Endothelial cell (in vitro differentiated cells): ENCODE results near the gene NUCB1. TPM values are rescaled to one million over a fixed set of nuclear protein-coding genes. Genes with fewer than 3 reads are reported as not detected.
"Not testable (repeated sequence)": the region's sequence is repeated elsewhere in the genome, so short reads cannot be mapped to it uniquely, and the experiment has no call there.

ENCODE experiments used
- DNase-seq: peaks from one replicate; pipeline ENCODE4 v3.0.0; 2021; ENCODE audit warnings: low spot score
- H3K27ac Mint-ChIP-seq: one replicate; pipeline ENCODE4 v1.8.0; 2021; ENCODE audit warnings: mixed read lengths, inconsistent platforms; ENCODE audit not compliant: unreplicated experiment
- H3K27me3 Mint-ChIP-seq: one replicate; pipeline ENCODE4 v1.8.0; 2021; ENCODE audit warnings: mild to moderate bottlenecking, moderate library complexity, mixed read lengths, inconsistent platforms; ENCODE audit not compliant: unreplicated experiment
- H3K36me3 Mint-ChIP-seq: one replicate; pipeline ENCODE4 v1.8.0; 2021; ENCODE audit warnings: mild to moderate bottlenecking, low read depth, mixed read lengths, inconsistent platforms; ENCODE audit not compliant: unreplicated experiment
- H3K4me1 Mint-ChIP-seq: one replicate; pipeline ENCODE4 v1.8.0; 2021; ENCODE audit warnings: mild to moderate bottlenecking, mixed read lengths, inconsistent platforms; ENCODE audit not compliant: unreplicated experiment
- H3K4me3 Mint-ChIP-seq: one replicate; pipeline ENCODE4 v1.8.0; 2021; ENCODE audit warnings: mild to moderate bottlenecking, mixed read lengths, inconsistent platforms; ENCODE audit not compliant: unreplicated experiment
- H3K9me3 Mint-ChIP-seq: one replicate; pipeline ENCODE4 v1.8.0; 2021; ENCODE audit warnings: mixed read lengths, inconsistent platforms; ENCODE audit not compliant: unreplicated experiment
- CTCF ChIP-seq: fragments of 200-600 bp; sonication (generic); IDR thresholded peaks from one replicate; pipeline ENCODE4 v1.5.0; 2021; ENCODE audit warnings: antibody characterized with exemption; ENCODE audit not compliant: unreplicated experiment
- total RNA-seq: library from RNA; stranded (reverse); fragmentation: NEBNext Ultra II Directional; extraction: Animal tissue kit (Norgen Biotek cat#: 25700); gene quantifications from one replicate; pipeline ENCODE4 v1.2.1, GENCODE V29; 2021; ENCODE audit not compliant: unreplicated experiment

The NUCB1 gene
- total RNA-seq, 1 donor from 2014 or later = 244 TPM

- H3K27ac Mint-ChIP-seq = peak within 1 kb of the TSS; percentile 100
- H3K4me3 Mint-ChIP-seq = peak within 1 kb of the TSS; percentile 100
- peaks cover 40% of the 10 kb centered on the region for H3K27me3 Mint-ChIP-seq
- DNase-seq = peak; percentile 99
- no peak for TF ChIP-seq CTCF
- H3K4me1 Mint-ChIP-seq = peaks cover 46% of the 10 kb centered on the region
- H3K36me3 Mint-ChIP-seq = peaks cover 49% of the 10 kb centered on the region
- no peaks in the 10 kb centered on the region for H3K9me3 Mint-ChIP-seq
These were observed 27.8 kb upstream of the NUCB1 start, which contains the start of gene PPP1R15A for GRCh38 chr19:48872182-48872883. Gene PPP1R15A (plus strand): TSS chr19:48872421. CDS start chr19:48873234, 813 bp downstream.

GRCh38 chr19:48872884-48873475 is 27.1 kb upstream of the NUCB1 start:
- peak overlapping the region; percentile 100 for H3K27ac Mint-ChIP-seq
- DNase-seq = peak; percentile 59
- peaks cover 51% of the 10 kb centered on the region for H3K36me3 Mint-ChIP-seq
- H3K27me3 Mint-ChIP-seq = peaks cover 43% of the 10 kb centered on the region
- no peak for TF ChIP-seq CTCF
- H3K4me3 Mint-ChIP-seq = peak overlapping the region; percentile 100
- H3K9me3 Mint-ChIP-seq = no peaks in the 10 kb centered on the region
- peaks cover 47% of the 10 kb centered on the region for H3K4me1 Mint-ChIP-seq

GRCh38 chr19:48873476-48874302 is 26.4 kb upstream of the NUCB1 start:
- Mint-ChIP-seq H3K36me3 (peaks cover 49% of the 10 kb centered on the region), H3K4me1 (peaks cover 42% of the 10 kb centered on the region), H3K27me3 (peaks cover 48% of the 10 kb centered on the region), H3K27ac (peak overlapping the region; percentile 100), H3K4me3 (peak overlapping the region; percentile 100), H3K9me3 (no peaks in the 10 kb centered on the region)
- no peak for TF ChIP-seq CTCF
- DNase-seq = no peak

DNA sequence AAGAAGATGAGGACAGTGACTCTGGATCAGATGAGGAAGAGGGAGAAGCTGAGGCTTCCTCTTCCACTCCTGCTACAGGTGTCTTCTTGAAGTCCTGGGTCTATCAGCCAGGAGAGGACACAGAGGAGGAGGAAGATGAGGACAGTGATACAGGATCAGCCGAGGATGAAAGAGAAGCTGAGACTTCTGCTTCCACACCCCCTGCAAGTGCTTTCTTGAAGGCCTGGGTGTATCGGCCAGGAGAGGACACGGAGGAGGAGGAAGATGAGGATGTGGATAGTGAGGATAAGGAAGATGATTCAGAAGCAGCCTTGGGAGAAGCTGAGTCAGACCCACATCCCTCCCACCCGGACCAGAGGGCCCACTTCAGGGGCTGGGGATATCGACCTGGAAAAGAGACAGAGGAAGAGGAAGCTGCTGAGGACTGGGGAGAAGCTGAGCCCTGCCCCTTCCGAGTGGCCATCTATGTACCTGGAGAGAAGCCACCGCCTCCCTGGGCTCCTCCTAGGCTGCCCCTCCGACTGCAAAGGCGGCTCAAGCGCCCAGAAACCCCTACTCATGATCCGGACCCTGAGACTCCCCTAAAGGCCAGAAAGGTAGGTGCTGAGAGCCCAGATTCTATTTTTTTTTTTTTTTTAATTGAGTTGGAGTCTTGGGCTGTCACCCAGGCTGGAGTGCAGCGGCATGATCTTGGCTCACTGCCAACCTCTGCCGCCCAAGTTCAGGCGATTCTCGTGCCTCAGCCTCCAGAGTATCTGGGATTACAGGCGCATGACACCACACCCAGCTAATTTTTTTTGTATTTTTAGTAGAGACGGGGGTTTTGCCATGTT is 25.6 kb upstream of the NUCB1 start:
- TF ChIP-seq CTCF = no peak
- Mint-ChIP-seq H3K27me3 (peaks cover 49% of the 10 kb centered on the region), H3K4me1 (peaks cover 38% of the 10 kb centered on the region), H3K9me3 (no peaks in the 10 kb centered on the region), H3K36me3 (peaks cover 49% of the 10 kb centered on the region), H3K4me3 (peak overlapping the region; percentile 100), H3K27ac (peak overlapping the region; percentile 100)
- no peak for DNase-seq

DNA sequence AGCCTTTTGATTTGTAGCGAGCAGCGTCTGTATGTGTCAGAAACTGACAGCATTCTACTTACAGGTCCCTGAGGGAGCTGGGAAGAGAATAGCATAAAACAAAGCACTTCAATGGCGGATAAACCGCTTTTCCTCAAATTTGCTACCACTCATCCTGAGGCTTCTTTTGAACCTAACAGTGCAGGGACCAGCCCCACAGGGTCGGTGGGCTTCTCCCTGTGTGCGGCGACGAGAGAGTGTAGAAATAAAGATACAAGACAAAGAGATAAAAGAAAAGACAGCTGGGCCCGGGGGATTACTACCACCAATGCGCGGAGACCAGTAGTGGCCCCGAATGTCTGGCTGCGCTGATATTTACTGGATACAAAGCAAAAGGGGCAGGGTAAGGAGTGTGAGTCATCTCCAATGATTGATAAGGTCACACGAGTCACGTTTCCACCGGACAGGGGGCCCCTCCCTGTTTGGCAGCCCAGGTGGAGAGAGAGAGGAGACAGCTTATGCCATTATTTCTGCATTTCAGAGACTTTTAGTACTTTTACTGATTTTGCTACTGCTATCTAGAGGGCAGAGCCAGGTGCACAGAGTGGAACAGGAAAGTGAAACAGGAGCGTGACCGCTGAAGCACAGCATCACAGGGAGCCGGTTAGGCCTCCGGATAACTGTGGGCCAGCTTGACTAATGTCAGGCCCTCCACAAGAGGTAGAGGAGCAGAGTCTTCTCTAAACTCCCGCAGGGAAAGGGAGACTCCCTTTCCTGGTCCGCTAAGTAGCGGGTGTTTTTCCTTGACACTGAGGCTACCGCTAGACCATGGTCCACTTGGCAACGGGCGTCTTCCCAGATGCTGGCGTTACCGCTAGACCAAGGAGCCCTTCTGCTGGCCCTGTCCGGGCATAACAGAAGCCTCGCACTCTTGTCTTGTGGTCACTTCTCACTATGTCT is 23.8 kb upstream of the NUCB1 start:
- peak overlapping the region; percentile 82 for H3K4me3 Mint-ChIP-seq
- H3K27ac Mint-ChIP-seq = peak overlapping the region; percentile 73
- peaks cover 38% of the 10 kb centered on the region for H3K4me1 Mint-ChIP-seq
- peaks cover 49% of the 10 kb centered on the region for H3K36me3 Mint-ChIP-seq
- peaks cover 50% of the 10 kb centered on the region for H3K27me3 Mint-ChIP-seq
- H3K9me3 Mint-ChIP-seq, DNase-seq: not testable (repeated sequence)
